K562 (cell line): ENCODE results near the gene GRIA1. TPM values are rescaled to one million over a fixed set of nuclear protein-coding genes. Genes with fewer than 3 reads are reported as not detected.
A peak's percentile ranks its signal among the peaks of the same experiment; 100 is the strongest.

ENCODE experiments used
- CBX1 ChIP-seq: sonication (generic); IDR thresholded peaks from 2 replicates; pipeline ENCODE4 v1.6.1; 2016; ENCODE audit warnings: antibody characterized with exemption, low read depth, mild to moderate bottlenecking
- FOSL1 ChIP-seq: fragments of 200-800 bp; sonication (Bioruptor generic); conservative IDR thresholded peaks from 2 replicates; pipeline ENCODE4 v1.6.1; 2016; ENCODE audit warnings: missing genetic modification characterization, missing compliant biosample characterization
- FUS ChIP-seq: fragments of 200-400 bp; formaldehyde crosslinking; optimal IDR thresholded peaks from 2 replicates; pipeline ENCODE3; 2017; ENCODE audit warnings: low read depth, low read length
- HDAC3 ChIP-seq: fragments of 450-650 bp; IDR thresholded peaks from 2 replicates; pipeline ENCODE4 v1.6.1; 2018; ENCODE audit warnings: borderline replicate concordance, mild to moderate bottlenecking, moderate library complexity; ENCODE audit not compliant: partially characterized antibody
- JUNB ChIP-seq: fragments of 450-650 bp; formaldehyde crosslinking; conservative IDR thresholded peaks from 2 replicates; pipeline ENCODE4 v1.4.0; 2020; ENCODE audit warnings: mild to moderate bottlenecking
- MCM5 ChIP-seq: fragments of 450-650 bp; IDR thresholded peaks from 2 replicates; pipeline ENCODE4 v1.6.1; 2016; ENCODE audit warnings: low read depth
- NCOA6 ChIP-seq: fragments of 450-650 bp; IDR thresholded peaks from 2 replicates; pipeline ENCODE4 v1.6.1; 2017; ENCODE audit warnings: mild to moderate bottlenecking
- PKNOX1 ChIP-seq: fragments of 450-650 bp; IDR thresholded peaks from 2 replicates; pipeline ENCODE4 v1.6.1; 2016
- SMAD2 ChIP-seq: fragments of 150-350 bp; IDR thresholded peaks from 2 replicates; pipeline ENCODE4 v1.6.1; 2014; ENCODE audit warnings: low read depth, mild to moderate bottlenecking, low read length
- TSC22D4 ChIP-seq: fragments of 450-650 bp; IDR thresholded peaks from 2 replicates; pipeline ENCODE4 v1.6.1; 2016; ENCODE audit warnings: missing genetic modification characterization, missing biosample characterization, control low read depth
- ZC3H4 ChIP-seq: sonication (generic); formaldehyde crosslinking; IDR thresholded peaks from 2 replicates; pipeline ENCODE4 v1.9.0; 2021; ENCODE audit warnings: missing genetic modification reagents, borderline replicate concordance
- ZFP36 ChIP-seq: fragments of 150-350 bp; IDR thresholded peaks from 2 replicates; pipeline ENCODE4 v1.6.1; 2018; ENCODE audit warnings: low read length, low read depth; ENCODE audit not compliant: partially characterized antibody
- ZNF445 ChIP-seq: fragments of 250-450 bp; sonication (Bioruptor Pico); IDR thresholded peaks from 2 replicates; pipeline ENCODE4 v1.4.0; 2020; ENCODE audit warnings: low read depth, mild to moderate bottlenecking, moderate library complexity
- polyA plus RNA-seq, 8 experiments: library from polyadenylated mRNA; depleted of rRNA in 4 of 8; stranded (reverse) in 5 of 8; unstranded in 3 of 8; fragments of >200 nt; fragmentation: Nextera tagmentation in 2 of 8; fragmentation: Illumina TruSeq in 1 of 8; extraction: Ambion mirVana in 2 of 8; extraction: Trizol in 1 of 8; gene quantifications; 2 replicates each; pipeline versions ENCODE4 v1.2.1 to v1.2.3, GENCODE V29; 2011 to 2014; ENCODE audit warnings: inconsistent platforms in 1 of 8, missing spikeins in 1 of 8
- total RNA-seq, 7 experiments: library from RNA; depleted of rRNA in 6 of 7; stranded (reverse); fragments of >200 nt in 6 of 7; fragmentation: Illumina TruSeq in 2 of 7; extraction: Trizol in 2 of 7; gene quantifications; 2 replicates each; pipeline versions ENCODE4 v1.2.1 to v1.2.3, GENCODE V29; 2011 to 2021; ENCODE audit warnings: low replicate concordance in 1 of 7
- TF ChIP-seq, protein P1 (sequence below), 2 experiments: fragments of 450-650 bp in 1 of 2; sonication (generic) in 1 of 2; formaldehyde crosslinking in 1 of 2; IDR thresholded peaks; 2 replicates each; pipeline versions ENCODE4 v1.7.1 to v1.9.0; 2016 to 2022; ENCODE audit warnings: inconsistent platforms in 1 of 2, mild to moderate bottlenecking in 1 of 2, missing genetic modification reagents in 1 of 2
- TF ChIP-seq, protein P2 (sequence below): fragments of 450-650 bp; formaldehyde crosslinking; IDR thresholded peaks from 2 replicates; pipeline ENCODE4 v1.4.0; 2022; ENCODE audit warnings: missing genetic modification characterization
- TF ChIP-seq, protein P3 (sequence below): fragments of 450-650 bp; formaldehyde crosslinking; IDR thresholded peaks from 2 replicates; pipeline ENCODE4 v1.4.0; 2022; ENCODE audit warnings: missing genetic modification characterization

Gene GRIA1
- total and polyA plus RNA-seq, 9 of the 15 experiments (the other 6 are each of a cell fraction or from before 2014, with no cell fraction given) = not detected

- TF ChIP-seq PKNOX1 = no peak
- TF ChIP-seq FUS = no peak
- no peak for TF ChIP-seq ZFP36
- TF ChIP-seq, protein P1, sequence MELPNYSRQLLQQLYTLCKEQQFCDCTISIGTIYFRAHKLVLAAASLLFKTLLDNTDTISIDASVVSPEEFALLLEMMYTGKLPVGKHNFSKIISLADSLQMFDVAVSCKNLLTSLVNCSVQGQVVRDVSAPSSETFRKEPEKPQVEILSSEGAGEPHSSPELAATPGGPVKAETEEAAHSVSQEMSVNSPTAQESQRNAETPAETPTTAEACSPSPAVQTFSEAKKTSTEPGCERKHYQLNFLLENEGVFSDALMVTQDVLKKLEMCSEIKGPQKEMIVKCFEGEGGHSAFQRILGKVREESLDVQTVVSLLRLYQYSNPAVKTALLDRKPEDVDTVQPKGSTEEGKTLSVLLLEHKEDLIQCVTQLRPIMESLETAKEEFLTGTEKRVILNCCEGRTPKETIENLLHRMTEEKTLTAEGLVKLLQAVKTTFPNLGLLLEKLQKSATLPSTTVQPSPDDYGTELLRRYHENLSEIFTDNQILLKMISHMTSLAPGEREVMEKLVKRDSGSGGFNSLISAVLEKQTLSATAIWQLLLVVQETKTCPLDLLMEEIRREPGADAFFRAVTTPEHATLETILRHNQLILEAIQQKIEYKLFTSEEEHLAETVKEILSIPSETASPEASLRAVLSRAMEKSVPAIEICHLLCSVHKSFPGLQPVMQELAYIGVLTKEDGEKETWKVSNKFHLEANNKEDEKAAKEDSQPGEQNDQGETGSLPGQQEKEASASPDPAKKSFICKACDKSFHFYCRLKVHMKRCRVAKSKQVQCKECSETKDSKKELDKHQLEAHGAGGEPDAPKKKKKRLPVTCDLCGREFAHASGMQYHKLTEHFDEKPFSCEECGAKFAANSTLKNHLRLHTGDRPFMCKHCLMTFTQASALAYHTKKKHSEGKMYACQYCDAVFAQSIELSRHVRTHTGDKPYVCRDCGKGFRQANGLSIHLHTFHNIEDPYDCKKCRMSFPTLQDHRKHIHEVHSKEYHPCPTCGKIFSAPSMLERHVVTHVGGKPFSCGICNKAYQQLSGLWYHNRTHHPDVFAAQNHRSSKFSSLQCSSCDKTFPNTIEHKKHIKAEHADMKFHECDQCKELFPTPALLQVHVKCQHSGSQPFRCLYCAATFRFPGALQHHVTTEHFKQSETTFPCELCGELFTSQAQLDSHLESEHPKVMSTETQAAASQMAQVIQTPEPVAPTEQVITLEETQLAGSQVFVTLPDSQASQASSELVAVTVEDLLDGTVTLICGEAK (IDR thresholded peaks at IDR 0.05) = no peak
- TF ChIP-seq, protein P1 (CRISPR knock-in tag; IDR thresholded peaks at IDR 0.05) = no peak
- no peak for TF ChIP-seq TSC22D4 (tag)
- TF ChIP-seq NCOA6 = no peak
- TF ChIP-seq JUNB = no peak
- no peak for TF ChIP-seq ZC3H4 (CRISPR knock-in tag)
- TF ChIP-seq, protein P2, sequence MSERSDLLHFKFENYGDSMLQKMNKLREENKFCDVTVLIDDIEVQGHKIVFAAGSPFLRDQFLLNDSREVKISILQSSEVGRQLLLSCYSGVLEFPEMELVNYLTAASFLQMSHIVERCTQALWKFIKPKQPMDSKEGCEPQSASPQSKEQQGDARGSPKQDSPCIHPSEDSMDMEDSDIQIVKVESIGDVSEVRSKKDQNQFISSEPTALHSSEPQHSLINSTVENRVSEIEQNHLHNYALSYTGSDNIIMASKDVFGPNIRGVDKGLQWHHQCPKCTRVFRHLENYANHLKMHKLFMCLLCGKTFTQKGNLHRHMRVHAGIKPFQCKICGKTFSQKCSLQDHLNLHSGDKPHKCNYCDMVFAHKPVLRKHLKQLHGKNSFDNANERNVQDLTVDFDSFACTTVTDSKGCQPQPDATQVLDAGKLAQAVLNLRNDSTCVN (CRISPR knock-in tag) = no peak
- TF ChIP-seq, protein P3, sequence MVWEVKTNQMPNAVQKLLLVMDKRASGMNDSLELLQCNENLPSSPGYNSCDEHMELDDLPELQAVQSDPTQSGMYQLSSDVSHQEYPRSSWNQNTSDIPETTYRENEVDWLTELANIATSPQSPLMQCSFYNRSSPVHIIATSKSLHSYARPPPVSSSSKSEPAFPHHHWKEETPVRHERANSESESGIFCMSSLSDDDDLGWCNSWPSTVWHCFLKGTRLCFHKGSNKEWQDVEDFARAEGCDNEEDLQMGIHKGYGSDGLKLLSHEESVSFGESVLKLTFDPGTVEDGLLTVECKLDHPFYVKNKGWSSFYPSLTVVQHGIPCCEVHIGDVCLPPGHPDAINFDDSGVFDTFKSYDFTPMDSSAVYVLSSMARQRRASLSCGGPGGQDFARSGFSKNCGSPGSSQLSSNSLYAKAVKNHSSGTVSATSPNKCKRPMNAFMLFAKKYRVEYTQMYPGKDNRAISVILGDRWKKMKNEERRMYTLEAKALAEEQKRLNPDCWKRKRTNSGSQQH (CRISPR knock-in tag) = no peak
- TF ChIP-seq SMAD2 = no peak
- no peak for TF ChIP-seq HDAC3
- TF ChIP-seq FOSL1 = peak; percentile 65
- no peak for TF ChIP-seq CBX1
- no peak for TF ChIP-seq MCM5
- TF ChIP-seq ZNF445 (CRISPR knock-in tag) = no peak
These were observed 61.1 kb downstream of the GRIA1 start (continued) for GRCh38 chr5:153551537-153552079.
